K562 (cell line): ENCODE results near the gene HERPUD2. TPM values are rescaled to one million over a fixed set of nuclear protein-coding genes. Genes with fewer than 3 reads are reported as not detected.

Experiments
- ATAC-seq: fragments of 200-7000 bp; cut with Tn5 transposase; 3 replicates; pipeline ENCODE4 v1.9.1; 2020; ENCODE audit warnings: moderate library complexity
- BruUV-seq: library from RNA; stranded (reverse); fragments of 400-500 nt; replicated peaks from 2 replicates; lab custom pipeline; 2021; lab: Mats Ljungman, UMichigan
- CTCF ChIA-PET: fragments of 300-600 bp; formaldehyde crosslinking; extraction: SDS; loops from one replicate; lab custom pipeline; 2021; ENCODE audit warnings: low intra/inter-chr PET ratio; lab: Yijun Ruan, JAX
- POLR2A ChIA-PET: fragments of 300-600, 350-650 bp; sonication (Branson Sonifier 250); formaldehyde crosslinking; extraction: SDS; loops from one replicate; lab custom pipeline; 2021; ENCODE audit warnings: antibody characterized with exemption, inconsistent platforms; lab: Yijun Ruan, JAX
- DNase-seq, 4 experiments: peaks; one replicate each; pipeline versions ENCODE4 v3.0.0 to v3.0.0-alpha.2; 2011 to 2018; ENCODE audit warnings: low spot score in 3 of 4, mixed read lengths in 3 of 4; ENCODE audit errors: extremely low read depth in 1 of 4
- FAIRE-seq: peaks from 2 replicates; lab custom pipeline; 2011; peaks lifted over from hg19 to GRCh38; lab: Jason Lieb, UNC
- H2AFZ ChIP-seq: 2 replicates; pipeline ENCODE4 v1.6.0; 2011; ENCODE audit warnings: low read depth, low read length, control low read depth, inconsistent platforms
- H3K27ac ChIP-seq: fragments of 200-600 bp; 3 replicates; pipeline ENCODE4 v1.8.0; 2011; ENCODE audit warnings: low read depth, mild to moderate bottlenecking, control low read depth, inconsistent platforms, low read length, moderate library complexity, mixed read lengths; ENCODE audit errors: extremely low read depth
- H3K27me3 ChIP-seq, 2 experiments: fragments of 300-600 bp in 1 of 2; 2 replicates in 1 of 2; 3 replicates in 1 of 2; pipeline versions ENCODE4 v1.6.0 to v1.8.0; 2011; ENCODE audit warnings: inconsistent platforms in 2 of 2, low read length in 2 of 2, mild to moderate bottlenecking in 1 of 2, mixed read lengths in 1 of 2, moderate library complexity in 1 of 2; ENCODE audit not compliant: control insufficient read depth in 2 of 2, insufficient read depth in 2 of 2
- H3K36me3 ChIP-seq: fragments of 300-600 bp; 3 replicates; pipeline ENCODE4 v1.8.0; 2011; ENCODE audit warnings: mild to moderate bottlenecking, low read length, inconsistent platforms; ENCODE audit not compliant: control insufficient read depth, insufficient read depth
- H3K4me1 ChIP-seq, 2 experiments: fragments of 200-600 bp in 1 of 2; replicated peaks in 1 of 2; 2 replicates in 1 of 2; 3 replicates in 1 of 2; pipeline versions ENCODE4 v1.5.1 to v1.8.0; 2011; ENCODE audit warnings: inconsistent platforms in 2 of 2, low read length in 2 of 2, mild to moderate bottlenecking in 1 of 2, mixed read lengths in 1 of 2, moderate library complexity in 1 of 2; ENCODE audit not compliant: control insufficient read depth in 2 of 2, insufficient read depth in 2 of 2
- H3K4me2 ChIP-seq: 2 replicates; pipeline ENCODE4 v1.6.1; 2011; ENCODE audit warnings: low read length, control low read depth, inconsistent platforms, mixed read lengths; ENCODE audit not compliant: insufficient read depth
- H3K4me3 ChIP-seq: fragments of 200-600 bp; sonication (generic), shearing (Covaris generic); 2 replicates; pipeline ENCODE4 v1.5.1; 2016; ENCODE audit warnings: control low read depth, inconsistent platforms
- H3K79me2 ChIP-seq: fragments of 200-600 bp; 3 replicates; pipeline ENCODE4 v1.8.0; 2011; ENCODE audit warnings: low read length, inconsistent platforms; ENCODE audit not compliant: control insufficient read depth, insufficient read depth
- H3K9ac ChIP-seq, 2 experiments: 2 replicates each; pipeline versions ENCODE4 v1.6.0 to v1.6.1; 2011; ENCODE audit warnings: low read depth in 2 of 2, low read length in 2 of 2, control low read depth in 1 of 2, inconsistent platforms in 1 of 2, mild to moderate bottlenecking in 1 of 2, mixed read lengths in 1 of 2; ENCODE audit not compliant: insufficient read depth in 1 of 2
- H3K9me1 ChIP-seq: one replicate; pipeline ENCODE4 v1.6.0; 2011; ENCODE audit warnings: inconsistent platforms, mild to moderate bottlenecking, low read length, moderate library complexity; ENCODE audit not compliant: control insufficient read depth, insufficient read depth
- H3K9me3 ChIP-seq: replicated peaks from 2 replicates; pipeline ENCODE4 v1.5.1; 2011; ENCODE audit warnings: low read depth, low read length, inconsistent platforms; ENCODE audit not compliant: control insufficient read depth, insufficient read depth
- H4K20me1 ChIP-seq: replicated peaks from 2 replicates; pipeline ENCODE4 v1.6.1; 2011; ENCODE audit warnings: low read length, inconsistent platforms, mixed read lengths; ENCODE audit not compliant: control insufficient read depth, insufficient read depth
- ARID1B ChIP-seq: fragments of 450-650 bp; IDR thresholded peaks from 2 replicates; pipeline ENCODE4 v1.6.1; 2016; ENCODE audit warnings: antibody characterized with exemption, mild to moderate bottlenecking, inconsistent platforms
- CBFA2T2 ChIP-seq: fragments of 450-650 bp; conservative IDR thresholded peaks from 2 replicates; pipeline ENCODE4 v1.6.1; 2017; ENCODE audit warnings: mild to moderate bottlenecking
- CREB3L1 ChIP-seq: fragments of 450-650 bp; IDR thresholded peaks from 2 replicates; pipeline ENCODE4 v1.6.1; 2014; ENCODE audit warnings: low read depth, mild to moderate bottlenecking, moderate library complexity, borderline replicate concordance
- MAFF ChIP-seq: IDR thresholded peaks from 2 replicates; pipeline ENCODE4 v1.6.1; 2012; ENCODE audit warnings: low read length, improper control_type of control experiment
- NUFIP1 ChIP-seq: fragments of 450-650 bp; IDR thresholded peaks from 2 replicates; pipeline ENCODE4 v1.6.1; 2018; ENCODE audit not compliant: partially characterized antibody
- PBX2 ChIP-seq, 2 experiments: IDR thresholded peaks in 1 of 2; conservative IDR thresholded peaks in 1 of 2; 2 replicates each; pipeline ENCODE4 v1.6.1; 2016; ENCODE audit warnings: low read depth in 2 of 2, mild to moderate bottlenecking in 1 of 2, missing compliant biosample characterization in 1 of 2, missing genetic modification characterization in 1 of 2, moderate library complexity in 1 of 2
- PHTF2 ChIP-seq: fragments of 250-450 bp; sonication (Bioruptor Pico); IDR thresholded peaks from 2 replicates; pipeline ENCODE4 v1.5.0; 2021; ENCODE audit warnings: mild to moderate bottlenecking
- POLR2B ChIP-seq: fragments of 450-650 bp; IDR thresholded peaks from 2 replicates; pipeline ENCODE4 v1.6.1; 2018; ENCODE audit warnings: low read depth; ENCODE audit not compliant: partially characterized antibody
- RFX7 ChIP-seq: fragments of 250-450 bp; sonication (Bioruptor Pico); IDR thresholded peaks from 2 replicates; pipeline ENCODE4 v1.5.1; 2021; ENCODE audit warnings: mild to moderate bottlenecking
- SOX6 ChIP-seq: fragments of 450-650 bp; IDR thresholded peaks from 2 replicates; pipeline ENCODE4 v1.6.1; 2014; ENCODE audit warnings: mild to moderate bottlenecking
- ZNF140 ChIP-seq: fragments of 250-450 bp; sonication (Bioruptor Pico); IDR thresholded peaks from 2 replicates; pipeline ENCODE4 v1.8.0; 2021; ENCODE audit warnings: moderate library complexity, mild to moderate bottlenecking, inconsistent platforms
- ZNF253 ChIP-seq: fragments of 250-450 bp; sonication (Bioruptor Pico); conservative IDR thresholded peaks from 2 replicates; pipeline ENCODE4 v1.6.1; 2021; ENCODE audit warnings: mild to moderate bottlenecking
- WGBS: fragments of 100-300 bp; shearing (Covaris generic); methylation state at CpG from one replicate; pipeline ENCODE4 v1.1.6; 2016; ENCODE audit warnings: low coverage, mixed read lengths; ENCODE audit not compliant: insufficient coverage; ENCODE audit errors: missing lambda C conversion rate; 5-methylcytosine and 5-hydroxymethylcytosine counted together
- in situ Hi-C: fragments of 300-500 bp; cut with MboI; formaldehyde crosslinking; loops from 4 replicates; pipeline ENCODE4 v1.15.0; 2018; ENCODE audit warnings: inconsistent platforms, mixed read lengths
- intact Hi-C: fragments of 100-400 bp; cut with micrococcal nuclease; formaldehyde crosslinking; loops from 2 replicates; pipeline ENCODE4 v1.14.2; 2022
- polyA plus RNA-seq, 8 experiments: library from polyadenylated mRNA; depleted of rRNA in 4 of 8; stranded (reverse) in 5 of 8; unstranded in 3 of 8; fragments of >200 nt; fragmentation: Nextera tagmentation in 2 of 8; fragmentation: Illumina TruSeq in 1 of 8; extraction: Ambion mirVana in 2 of 8; extraction: Trizol in 1 of 8; gene quantifications; 2 replicates each; pipeline versions ENCODE4 v1.2.1 to v1.2.3, GENCODE V29; 2011 to 2014; ENCODE audit warnings: inconsistent platforms in 1 of 8, missing spikeins in 1 of 8
- total RNA-seq, 7 experiments: library from RNA; depleted of rRNA in 6 of 7; stranded (reverse); fragments of >200 nt in 6 of 7; fragmentation: Illumina TruSeq in 2 of 7; extraction: Trizol in 2 of 7; gene quantifications; 2 replicates each; pipeline versions ENCODE4 v1.2.1 to v1.2.3, GENCODE V29; 2011 to 2021; ENCODE audit warnings: low replicate concordance in 1 of 7

HERPUD2 gene
- total and polyA plus RNA-seq, 9 of the 15 experiments (the other 6 are each of a cell fraction or from before 2014, with no cell fraction given): 4.1 to 28.5 (median 12.3) TPM

GRCh38 chr7:35676211-35676610, 18.7 kb downstream of the HERPUD2 start:
- BruUV-seq: no TSS peak
- POLR2A ChIA-PET: interaction anchor here (0.7 to 1.3 kb wide), 2 partner anchors 10 to 19 kb away, joined by 4 read pairs; partner anchors contain the start of gene HERPUD2
- WGBS: 58% methylated on average over 1 of the region's 1 CpG

GRCh38 chr7:35670856-35671569, 23.9 kb downstream of the HERPUD2 start:
- ChIA-PET CTCF (no interaction called here), POLR2A (no interaction called here)
- H3K79me2 ChIP-seq: peaks cover 5% of the 10 kb centered on the region; the same call in 2 of the 3 replicates
- no peaks in the 10 kb centered on the region for H4K20me1 ChIP-seq
- H3K27ac ChIP-seq: peak overlapping the region; percentile 28; the same call in 1 of the 3 replicates
- H3K4me2 ChIP-seq: no peak overlapping the region
- H3K9me3 ChIP-seq: no peaks in the 10 kb centered on the region
- in situ Hi-C loops (no loop called here), intact Hi-C loops (no loop called here)
- no peaks in the 10 kb centered on the region for H3K27me3 ChIP-seq
- DNase-seq (no peak), FAIRE-seq (no peak), ATAC-seq (peak; percentile 46; the same call in 2 of the 3 replicates)
- peaks cover 27% of the 10 kb centered on the region for H3K36me3 ChIP-seq
- peaks cover 0 to 4% of the 10 kb centered on the region in 2 experiments; a peak in 2 of 5 replicates for H3K4me1 ChIP-seq
- H3K9ac ChIP-seq: no peak overlapping the region
- no peak overlapping the region for H3K4me3 ChIP-seq
- no TSS peak for BruUV-seq
- no peaks in the 10 kb centered on the region for H3K9me1 ChIP-seq
- 54% methylated on average over 3 of the region's 3 CpGs for WGBS
- no peak overlapping the region for H2AFZ ChIP-seq
- TF ChIP-seq MAFF (peak; percentile 59), RFX7 (CRISPR knock-in tag) (no peak), PHTF2 (CRISPR knock-in tag) (no peak), CREB3L1 (no peak), POLR2B (no peak), PBX2 (CRISPR knock-in tag; IDR thresholded peaks at IDR 0.05; ENCODE audit: low read depth) (no peak), PBX2 (tag; conservative IDR thresholded peaks at IDR 0.05; ENCODE audit: low read depth) (no peak), ARID1B (peak; percentile 29; the same call in 1 of the 2 replicates), ZNF140 (CRISPR knock-in tag) (no peak), ZNF253 (CRISPR knock-in tag) (no peak)

More at GRCh38 chr7:35676211-35676610, 18.7 kb downstream of the HERPUD2 start:
- FAIRE-seq (no peak), ATAC-seq (peak; percentile 57), DNase-seq (peak in 2 of 4 experiments; percentile 16 to 17)
- Histone ChIP-seq H3K4me3 (no peak overlapping the region), H3K4me1 (peaks cover 0 to under 1% of the 10 kb centered on the region in 2 experiments; a peak in 1 of 5 replicates), H4K20me1 (peaks cover 4% of the 10 kb centered on the region; the same call in 1 of the 2 replicates), H2AFZ (no peak overlapping the region), H3K36me3 (no peaks in the 10 kb centered on the region), H3K9me3 (no peaks in the 10 kb centered on the region), H3K4me2 (no peak overlapping the region), H3K9ac (no peak overlapping the region), H3K27me3 (no peaks in the 10 kb centered on the region), H3K79me2 (peaks cover 22% of the 10 kb centered on the region), H3K9me1 (no peaks in the 10 kb centered on the region), H3K27ac (no peak overlapping the region)
- intact Hi-C loops: no loop called here
- CTCF ChIA-PET: no interaction called here
- in situ Hi-C loops: no loop called here
- no peak for TF ChIP-seq NUFIP1
- TF ChIP-seq SOX6: 0 out of 2 replicates have a peak, but pooled peaks have one; percentile 13
- TF ChIP-seq CBFA2T2: no peak
